Urothelium cell line (cell line): ENCODE results near the gene ARHGEF40.

Experiments
- DNase-seq: peaks from one replicate; pipeline ENCODE4 v3.0.0; 2011; ENCODE audit warnings: low spot score, mixed read lengths
- FAIRE-seq: peaks from 2 replicates; lab custom pipeline; 2011; peaks lifted over from hg19 to GRCh38; lab: Jason Lieb, UNC

Gene ARHGEF40

DNA sequence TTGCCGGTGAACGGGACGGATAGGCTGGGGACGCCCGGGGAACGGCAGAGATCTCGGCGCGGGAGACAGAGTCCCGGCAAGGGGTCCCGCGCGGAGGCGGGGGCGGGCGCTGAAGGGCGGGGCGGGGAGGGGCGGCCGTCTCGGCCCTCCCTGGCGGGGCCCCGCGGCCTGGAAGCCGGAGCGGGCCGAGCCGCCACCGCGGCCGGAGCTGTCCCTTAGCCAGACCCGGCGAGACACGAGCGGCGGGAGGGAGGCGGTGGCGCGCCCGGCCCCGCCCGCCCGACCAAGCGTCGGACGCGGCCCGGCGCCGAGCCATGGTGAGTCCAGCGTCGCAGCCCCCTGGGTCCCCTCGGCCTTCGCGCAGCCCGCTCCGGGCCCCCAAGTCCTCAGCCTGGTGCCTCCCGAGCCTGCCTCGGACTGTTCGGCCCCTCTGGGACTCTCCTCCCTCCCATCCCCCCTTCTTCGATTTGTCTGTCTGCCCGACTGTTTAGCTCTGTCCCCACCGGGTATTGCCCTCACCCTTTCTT, at the start of gene ARHGEF40:
ARHGEF40 (plus strand) TSS at position 222 of the 527 bp plus-strand sequence; CDS start at position 315, 93 bp downstream.
- no peak for FAIRE-seq
- DNase-seq: peak; percentile 80

DNA sequence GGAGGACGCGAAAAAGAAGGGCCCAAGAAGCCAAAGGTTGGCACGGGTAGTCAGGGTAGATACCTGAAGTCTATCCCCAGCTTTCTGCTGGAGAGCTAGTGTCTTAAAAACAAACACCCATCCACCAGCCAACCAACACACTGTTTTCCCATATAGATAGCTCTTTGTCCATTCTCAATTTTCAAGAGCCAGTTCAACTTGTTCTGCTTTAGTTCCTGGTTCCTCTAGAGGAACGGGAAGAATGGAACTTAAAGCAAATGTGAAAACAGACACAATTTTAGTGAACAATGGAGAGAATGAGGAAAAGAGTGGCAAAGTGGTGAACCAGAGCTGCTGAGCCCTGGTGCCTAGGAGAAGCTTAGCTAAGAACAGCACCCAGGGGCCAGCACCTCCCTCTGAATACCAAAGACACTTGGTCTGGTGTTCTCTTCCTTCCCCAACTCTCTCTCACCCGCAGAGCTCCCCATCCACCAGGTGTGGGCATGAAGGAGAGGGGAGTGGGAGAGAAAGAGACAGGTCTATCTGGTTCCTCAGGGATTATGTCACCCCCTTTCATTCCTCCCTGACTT, 49.0 kb upstream of the ARHGEF40 start:
- no peak for DNase-seq
- FAIRE-seq: no peak

DNA sequence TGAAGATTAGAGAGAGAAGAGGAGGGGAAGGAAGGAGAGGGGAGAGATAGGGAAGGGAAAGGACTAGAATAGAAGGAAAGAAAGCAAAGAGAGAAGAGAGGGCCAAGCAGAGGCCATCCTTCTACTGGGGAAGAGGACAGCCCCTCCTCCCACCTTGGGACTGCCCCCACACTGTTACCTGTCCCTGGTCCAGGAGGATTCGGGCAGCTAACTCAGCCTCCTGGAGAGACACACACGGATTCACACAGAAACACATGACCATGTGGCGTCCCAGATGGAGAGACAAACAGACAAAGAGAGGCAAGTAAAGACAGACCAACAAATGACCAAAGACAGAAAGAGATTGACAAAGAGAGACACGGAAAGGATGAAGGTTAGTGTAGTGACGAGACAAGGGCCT, 47.4 kb upstream of the ARHGEF40 start:
- DNase-seq: no peak
- no peak for FAIRE-seq

DNA sequence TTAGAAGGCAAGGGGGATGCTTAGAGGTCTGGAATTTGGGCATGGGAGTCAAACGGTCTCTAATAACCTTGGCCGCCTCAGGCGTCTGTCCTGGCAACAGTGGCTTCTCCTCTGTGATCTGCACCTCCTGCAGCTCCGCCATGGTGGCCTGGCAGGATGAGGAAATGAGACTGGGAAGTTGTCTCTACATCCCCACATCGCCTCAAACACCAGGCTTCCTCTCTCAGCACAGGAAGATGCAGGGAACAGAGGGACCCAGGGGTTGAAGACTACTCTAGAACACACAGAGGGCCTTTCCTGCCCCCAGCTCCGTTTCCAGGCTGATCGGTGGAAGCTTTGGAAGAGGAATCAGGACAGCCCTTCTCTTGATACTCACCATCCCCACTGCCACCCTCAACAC, 46.9 kb upstream of the ARHGEF40 start:
- FAIRE-seq (no peak), DNase-seq (no peak)

DNA sequence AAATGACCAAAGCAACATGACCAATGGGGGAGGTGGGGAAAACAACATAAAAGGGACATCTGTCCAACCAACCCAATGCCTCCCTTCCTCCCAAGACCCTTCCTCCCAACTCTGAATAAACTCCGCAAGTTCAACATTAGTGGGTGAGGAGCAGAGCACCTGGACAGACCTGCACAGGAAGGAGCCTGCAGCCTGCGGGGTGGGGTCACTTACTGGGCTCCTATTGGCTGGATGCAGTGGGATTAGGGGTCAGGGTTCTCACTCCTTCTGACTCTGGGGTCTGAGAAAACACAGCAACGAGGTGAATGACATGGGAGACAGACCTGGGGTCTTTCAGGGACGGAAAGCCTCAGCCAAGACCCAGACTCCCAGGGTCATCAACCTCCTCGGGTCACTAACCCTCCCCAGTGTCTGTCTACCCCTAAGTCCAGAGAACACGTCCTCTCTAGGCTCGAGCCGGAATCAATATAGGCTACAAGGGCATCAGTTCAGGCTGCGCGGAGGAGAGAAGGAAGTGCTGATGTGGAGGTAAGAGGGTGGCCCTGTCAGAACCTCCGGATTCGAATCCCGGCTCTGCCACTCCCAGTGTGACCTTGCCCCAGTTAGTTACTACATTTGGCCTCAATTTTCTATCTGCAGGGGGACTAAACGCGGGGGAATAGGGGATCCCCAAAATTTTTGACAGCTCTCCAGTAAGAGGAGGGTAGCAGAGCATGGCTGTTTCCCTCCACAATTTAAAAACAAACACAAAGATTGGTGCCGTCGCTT, 46.1 kb upstream of the ARHGEF40 start:
- FAIRE-seq (no peak), DNase-seq (no peak)

DNA sequence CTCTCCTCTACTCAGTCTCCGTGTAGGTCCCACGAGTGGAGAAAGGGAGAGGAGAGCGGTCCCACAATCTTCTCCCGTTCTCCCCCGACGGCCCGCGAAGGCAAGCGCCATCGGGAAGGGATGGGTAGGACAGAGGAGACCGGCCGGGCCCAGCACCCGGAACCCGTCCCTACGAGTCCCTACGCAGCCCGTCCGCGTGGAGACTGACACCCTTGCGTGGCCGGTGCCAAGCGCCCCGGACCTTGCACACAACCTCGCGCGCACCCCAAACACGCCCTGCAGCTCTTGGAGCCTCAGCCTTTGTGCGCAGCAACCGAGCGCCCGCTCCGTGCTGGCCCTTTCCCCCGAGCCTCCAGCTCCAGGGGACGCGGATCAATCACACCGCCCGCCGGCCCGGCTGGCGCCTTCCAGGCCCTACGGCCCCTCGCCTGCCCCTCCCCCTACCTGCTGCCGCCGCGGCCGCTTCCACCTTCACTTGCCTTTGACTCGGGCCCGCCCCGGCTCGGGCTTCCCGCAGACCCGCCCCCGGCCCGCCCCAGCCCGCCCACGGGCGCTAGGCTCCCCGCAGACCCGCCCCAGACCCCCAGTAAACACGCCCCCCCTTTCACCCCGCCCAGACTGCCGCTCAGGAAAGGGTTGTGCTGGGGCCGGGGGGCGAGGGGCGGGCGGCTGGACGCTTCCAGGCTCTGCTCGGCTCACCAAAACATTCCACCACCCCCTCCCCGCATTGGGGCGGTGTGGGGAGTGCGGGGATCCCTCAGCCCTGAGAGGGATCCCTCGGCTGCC, 45.3 kb upstream of the ARHGEF40 start, which contains the start of gene NDRG2:
NDRG2 (minus strand) TSS at position 477 of the 786 bp plus-strand sequence. CDS start 1,746 bp downstream, outside the sequence.
- peak; percentile 61 for FAIRE-seq
- peak; percentile 94 for DNase-seq

DNA sequence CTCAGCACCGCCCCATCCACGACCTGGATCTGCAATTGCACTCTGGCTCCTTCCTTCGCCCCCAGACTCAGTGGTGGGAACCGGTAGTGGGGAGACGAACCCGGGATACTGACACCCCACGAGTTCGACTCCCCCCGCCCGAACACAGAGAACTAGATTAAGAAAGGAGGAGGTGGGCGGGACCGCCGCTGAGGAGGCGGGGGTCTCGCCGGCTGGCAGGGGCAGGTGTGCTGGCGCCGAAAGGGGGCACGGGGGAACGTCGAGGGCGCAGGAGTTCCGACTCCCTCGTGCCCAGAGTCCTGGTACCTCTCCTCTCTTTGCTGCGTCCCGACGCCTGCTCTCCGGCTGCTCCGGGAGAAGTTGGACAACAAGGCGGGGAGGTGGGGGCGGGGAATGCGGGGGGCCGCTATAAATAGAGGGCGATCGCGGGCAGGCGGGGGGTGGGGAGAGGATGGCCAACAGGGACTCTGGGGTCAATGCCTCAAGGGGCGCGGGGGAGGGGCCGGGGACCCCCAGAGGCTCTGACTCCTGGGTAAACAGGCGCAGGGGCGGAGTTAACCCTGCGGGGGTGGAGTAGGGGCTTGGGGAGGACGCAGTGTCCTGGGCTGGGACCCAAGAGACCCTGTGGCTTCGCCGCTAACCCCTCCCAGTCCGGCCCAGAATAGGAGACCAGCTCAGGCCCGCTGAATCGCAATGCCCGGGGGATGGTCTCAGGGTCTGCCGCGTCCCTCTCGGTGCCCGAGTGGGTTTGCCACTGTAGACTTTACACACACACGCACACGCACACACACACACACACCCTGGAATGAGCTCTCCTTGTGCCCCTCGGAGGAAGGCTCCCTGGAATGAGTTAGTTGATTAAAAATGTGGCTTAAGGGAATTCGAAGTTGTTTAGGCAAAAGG, 44.5 kb upstream of the ARHGEF40 start:
- FAIRE-seq: peak; percentile 46
- no peak for DNase-seq

DNA sequence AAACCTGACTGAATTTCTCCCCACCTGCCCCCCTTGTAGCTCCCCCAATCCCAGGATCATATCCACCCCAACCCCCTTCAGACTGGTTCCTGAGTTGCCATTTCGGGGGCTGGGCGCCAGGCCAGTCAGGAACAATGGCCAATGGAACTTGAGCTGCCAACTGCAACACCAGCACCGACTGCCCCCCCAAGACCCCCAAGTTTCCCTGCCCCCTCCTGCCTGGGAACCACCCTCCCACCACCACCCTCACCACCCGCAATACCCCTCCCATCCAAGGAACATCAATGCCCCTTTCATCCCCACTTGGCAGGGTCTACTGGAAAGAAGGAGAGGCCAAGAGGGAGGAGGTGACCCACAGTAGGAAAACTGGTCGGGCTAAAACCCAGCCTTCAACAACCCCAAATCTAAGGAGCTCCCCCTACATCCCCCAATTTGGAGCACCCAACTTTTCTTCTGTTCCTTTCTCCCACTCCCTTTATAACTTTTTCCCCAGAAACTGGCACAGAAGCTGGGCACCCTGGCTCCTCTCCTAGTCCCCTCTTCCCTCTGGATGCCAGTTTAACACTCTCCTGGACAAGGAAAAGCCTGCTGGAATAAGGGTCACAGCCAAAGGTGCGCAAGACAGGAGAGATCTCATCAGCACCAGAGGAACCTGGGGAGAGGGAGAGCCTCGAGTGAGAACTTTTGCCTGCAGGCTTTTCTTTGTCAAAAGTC, 43.7 kb upstream of the ARHGEF40 start:
- DNase-seq (no peak), FAIRE-seq (no peak)

DNA sequence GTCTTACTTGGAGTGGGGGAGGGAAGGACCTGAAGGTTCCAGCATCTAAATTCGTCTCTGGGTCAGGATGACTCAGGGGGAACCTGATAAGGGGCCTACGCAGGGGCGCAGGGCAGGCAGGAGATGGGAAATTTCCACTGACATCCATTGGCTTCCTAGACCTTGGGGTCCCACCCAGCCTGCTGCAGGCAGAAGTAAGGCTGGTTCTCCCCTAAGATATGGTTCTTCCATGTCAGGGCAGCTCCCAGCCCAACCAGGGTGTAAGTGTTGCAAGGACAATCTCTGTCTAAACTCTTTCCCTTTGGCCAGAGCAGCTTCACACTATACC, 43.2 kb upstream of the ARHGEF40 start:
- DNase-seq (no peak), FAIRE-seq (no peak)

DNA sequence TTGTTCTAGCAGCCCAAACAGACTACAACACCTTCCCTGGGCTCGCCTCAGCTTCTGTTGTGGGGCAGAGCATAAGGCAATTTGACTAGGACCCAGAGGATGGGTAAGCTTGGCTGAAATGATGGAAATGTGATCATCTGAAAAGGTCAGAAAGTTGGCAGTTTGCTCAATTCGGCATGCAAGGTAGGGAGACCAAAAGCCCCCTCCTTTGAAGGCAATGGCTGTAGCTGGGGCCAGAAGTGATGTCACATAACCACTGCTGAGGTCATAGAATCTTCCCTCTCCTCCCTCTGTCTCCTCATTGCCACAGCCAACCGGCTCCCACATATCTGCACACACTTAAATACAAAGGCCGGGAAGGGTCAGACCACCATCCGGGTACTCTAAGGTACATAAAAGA, 40.2 kb upstream of the ARHGEF40 start, which contains the start of gene TPPP2:
TPPP2 (plus strand) TSS at position 301 of the 400 bp plus-strand sequence. CDS start 365 bp downstream, outside the sequence.
- no peak for FAIRE-seq

DNA sequence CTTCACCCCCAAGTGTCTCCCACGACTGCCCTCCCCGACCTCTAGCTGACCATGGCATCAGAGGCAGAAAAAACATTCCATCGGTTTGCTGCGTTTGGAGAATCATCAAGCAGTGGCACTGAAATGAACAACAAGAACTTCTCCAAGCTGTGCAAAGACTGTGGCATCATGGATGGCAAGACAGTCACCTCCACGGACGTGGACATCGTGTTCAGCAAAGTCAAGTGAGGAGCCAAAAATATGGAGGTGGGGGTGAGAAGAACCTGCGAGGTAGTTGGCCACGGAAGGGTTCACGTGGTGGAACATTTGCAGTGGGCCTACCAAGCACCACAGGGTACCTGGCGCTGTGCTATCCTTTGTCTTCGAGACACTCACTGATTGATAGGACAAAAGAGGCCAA, 39.6 kb upstream of the ARHGEF40 start:
- DNase-seq (no peak), FAIRE-seq (peak; percentile 62)

More for the DNA sequence above, 40.2 kb upstream of the ARHGEF40 start, which contains the start of gene TPPP2:
- no peak for DNase-seq

DNA sequence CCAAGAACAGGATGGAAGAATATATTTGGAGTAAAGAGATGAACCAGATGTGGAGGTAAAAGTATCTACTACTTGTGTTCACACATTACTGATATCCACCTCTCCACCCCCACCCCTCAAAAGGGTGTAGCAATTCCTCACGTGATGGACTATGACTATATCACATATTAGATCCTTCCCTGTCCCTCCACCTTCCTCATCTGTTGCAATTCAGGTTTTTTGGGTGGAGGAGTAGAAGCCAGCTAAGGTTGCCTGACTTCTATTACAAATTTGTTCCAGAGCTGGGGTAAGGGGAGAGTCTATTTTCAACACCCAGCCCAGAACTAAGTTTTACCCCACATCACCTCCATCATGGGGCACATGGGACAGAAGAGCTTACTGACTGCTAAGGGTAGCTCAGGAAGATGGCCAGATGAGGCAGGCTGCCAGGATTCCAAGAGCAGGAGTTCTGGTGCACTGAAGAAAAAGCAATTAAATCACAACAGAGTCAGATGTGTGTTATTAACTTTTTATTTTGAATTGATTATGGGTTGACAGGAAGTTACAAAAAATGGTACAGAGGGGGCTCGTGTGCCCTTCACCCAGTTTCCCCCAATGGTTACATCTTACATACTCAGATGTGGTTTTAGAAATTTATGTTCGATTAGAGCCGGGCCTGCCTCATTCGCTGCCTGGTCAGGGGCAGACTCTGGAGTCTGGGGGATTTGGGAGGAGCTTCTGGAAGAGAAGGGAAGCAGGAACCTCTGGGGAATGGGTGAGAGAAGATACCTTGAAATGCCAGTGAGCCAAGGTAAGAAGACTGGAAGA, 37.6 kb upstream of the ARHGEF40 start:
- FAIRE-seq (peak; percentile 50), DNase-seq (no peak)

DNA sequence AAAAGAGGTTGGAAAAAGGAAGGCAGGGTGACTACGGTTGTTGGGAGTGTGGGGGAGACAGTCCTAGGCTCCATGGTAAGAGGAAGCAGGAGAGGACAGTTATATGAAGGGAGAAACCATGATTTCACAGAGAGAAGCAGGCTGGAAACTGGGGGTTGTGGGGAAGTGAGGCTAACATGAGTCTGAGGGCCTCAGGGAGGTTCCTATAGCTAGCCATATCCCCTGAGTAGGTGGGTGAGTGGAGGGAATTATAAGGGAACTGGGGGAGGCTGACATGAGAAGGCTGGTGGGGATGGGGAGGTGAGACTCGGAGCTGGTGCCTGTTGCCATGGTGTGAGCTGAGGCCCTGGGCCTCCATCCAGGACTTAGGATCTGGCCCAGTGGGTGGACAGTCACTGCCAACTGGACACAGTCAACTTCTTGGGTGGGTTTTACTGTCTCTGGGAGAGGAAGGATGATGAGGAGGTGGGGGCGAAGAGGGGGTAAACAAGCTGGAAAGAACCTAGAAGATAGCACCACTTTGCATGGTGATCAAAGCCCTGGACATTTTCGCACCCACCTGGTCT, 36.9 kb upstream of the ARHGEF40 start:
- FAIRE-seq (no peak), DNase-seq (no peak)

DNA sequence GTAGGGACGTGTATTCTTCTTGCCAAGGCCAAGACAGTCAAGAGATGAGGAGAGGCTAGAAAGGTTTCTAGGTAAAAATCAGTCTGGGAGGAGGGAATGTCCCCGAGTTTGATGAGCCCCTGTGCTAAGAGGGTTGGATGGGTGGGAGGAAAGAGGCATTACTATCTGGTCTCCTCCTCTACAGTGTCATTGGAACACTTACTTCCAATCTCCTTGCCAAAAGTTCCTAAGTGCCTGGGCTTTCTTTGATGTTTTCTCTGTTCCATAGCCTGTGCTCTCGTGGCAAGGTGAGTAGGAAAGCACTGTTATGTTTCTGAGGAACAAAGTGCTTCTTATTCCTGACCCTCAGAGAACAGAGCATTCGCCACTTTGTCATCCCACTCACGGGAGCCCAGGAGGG, 35.4 kb upstream of the ARHGEF40 start, which contains the start of gene RNASE13:
RNASE13 (minus strand) TSS at position 101 of the 400 bp plus-strand sequence. CDS start 519 bp downstream, outside the sequence.
- FAIRE-seq: no peak

DNA sequence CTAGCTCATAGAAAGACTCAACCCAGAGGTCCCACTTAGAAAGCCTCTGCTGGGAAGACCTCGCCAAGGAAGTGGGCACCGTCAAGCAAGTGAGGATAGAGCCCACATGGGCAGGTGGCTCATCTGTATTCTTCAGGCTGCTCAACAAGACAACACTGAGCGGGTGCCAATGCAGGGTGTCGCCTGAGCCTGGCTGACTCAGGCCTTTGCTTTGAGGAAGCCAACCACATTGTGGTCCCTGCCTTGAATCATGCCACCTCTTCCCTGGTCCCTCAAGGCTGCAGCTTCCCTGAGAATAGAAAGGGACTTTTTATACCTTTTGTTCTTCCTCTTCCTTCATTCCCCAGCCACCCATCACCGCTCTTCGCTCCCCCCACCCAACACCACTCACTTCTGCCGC, 33.4 kb upstream of the ARHGEF40 start:
- FAIRE-seq: no peak
- no peak for DNase-seq

More for the DNA sequence above, 35.4 kb upstream of the ARHGEF40 start, which contains the start of gene RNASE13:
- no peak for DNase-seq

DNA sequence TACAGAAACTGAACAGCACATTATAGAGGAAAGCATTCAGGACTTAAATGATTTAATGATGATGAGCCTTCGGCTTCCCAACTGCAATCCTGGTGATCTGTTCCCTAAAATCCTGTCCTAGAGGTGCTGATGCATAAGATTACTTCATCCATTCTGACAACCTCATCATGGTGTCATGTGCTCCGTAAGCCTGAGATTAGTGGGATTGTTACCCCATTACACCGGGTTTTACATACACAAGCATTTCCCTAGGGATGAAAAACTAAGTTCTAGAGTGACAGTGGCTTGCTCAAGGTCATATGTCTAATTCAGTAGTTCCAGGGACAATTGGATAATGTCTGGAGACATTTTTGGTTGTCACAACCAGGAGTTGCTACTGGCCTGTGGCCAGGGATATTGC, 32.9 kb upstream of the ARHGEF40 start:
- DNase-seq (no peak), FAIRE-seq (no peak)

DNA sequence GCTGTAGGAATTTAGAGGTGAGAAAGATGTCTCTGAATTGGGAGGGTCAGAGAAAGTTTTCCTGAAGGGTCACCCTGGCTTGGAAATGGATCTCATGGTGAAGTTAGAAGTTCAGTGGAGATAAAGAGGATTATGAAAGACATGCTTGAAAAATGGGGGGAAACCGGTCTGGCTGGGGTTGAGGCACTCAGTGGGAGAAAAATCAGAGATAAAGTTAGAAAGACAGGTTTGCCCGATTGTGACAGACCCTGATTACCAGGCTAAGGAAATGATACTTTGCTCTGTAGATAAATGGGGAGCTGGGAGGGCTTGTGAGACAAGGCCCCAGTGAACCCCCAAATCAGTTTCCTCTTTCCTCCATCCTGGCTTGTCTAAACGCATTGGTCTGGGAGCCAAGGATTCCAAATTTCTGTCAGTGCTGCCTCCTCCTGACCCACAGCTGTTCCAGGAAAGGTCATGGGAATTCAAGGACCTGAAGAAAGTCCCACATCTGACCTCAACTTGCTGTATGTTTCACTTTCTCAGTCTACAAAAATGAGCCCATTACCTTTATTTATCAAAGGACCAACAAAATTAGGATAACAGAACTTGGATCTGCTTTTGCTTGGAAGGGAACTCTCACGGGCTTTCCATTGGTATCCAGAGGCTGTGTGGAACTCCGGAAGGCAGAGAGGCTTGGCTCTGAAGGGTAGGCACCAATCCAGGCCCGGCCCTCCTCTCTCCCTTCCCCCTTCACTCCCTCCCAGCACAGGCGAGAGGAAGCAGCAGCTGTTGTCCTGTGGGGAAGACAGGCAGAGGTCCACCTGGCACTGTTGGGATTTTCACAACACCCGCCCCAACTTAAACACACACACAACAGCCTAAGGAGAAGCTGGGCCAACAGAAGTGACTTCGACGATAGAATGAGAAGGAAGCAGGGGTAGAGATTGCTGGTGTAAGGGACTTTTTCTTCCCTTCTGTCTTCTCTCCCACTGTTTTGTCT, 31.4 kb upstream of the ARHGEF40 start:
- DNase-seq (peak; percentile 56), FAIRE-seq (no peak)
